ENCODE measurements around the gene ING2.
"Not testable (repeated sequence)": the region's sequence is repeated elsewhere in the genome, so short reads cannot be mapped to it uniquely, and the experiment has no call there.

The ING2 gene

DNA sequence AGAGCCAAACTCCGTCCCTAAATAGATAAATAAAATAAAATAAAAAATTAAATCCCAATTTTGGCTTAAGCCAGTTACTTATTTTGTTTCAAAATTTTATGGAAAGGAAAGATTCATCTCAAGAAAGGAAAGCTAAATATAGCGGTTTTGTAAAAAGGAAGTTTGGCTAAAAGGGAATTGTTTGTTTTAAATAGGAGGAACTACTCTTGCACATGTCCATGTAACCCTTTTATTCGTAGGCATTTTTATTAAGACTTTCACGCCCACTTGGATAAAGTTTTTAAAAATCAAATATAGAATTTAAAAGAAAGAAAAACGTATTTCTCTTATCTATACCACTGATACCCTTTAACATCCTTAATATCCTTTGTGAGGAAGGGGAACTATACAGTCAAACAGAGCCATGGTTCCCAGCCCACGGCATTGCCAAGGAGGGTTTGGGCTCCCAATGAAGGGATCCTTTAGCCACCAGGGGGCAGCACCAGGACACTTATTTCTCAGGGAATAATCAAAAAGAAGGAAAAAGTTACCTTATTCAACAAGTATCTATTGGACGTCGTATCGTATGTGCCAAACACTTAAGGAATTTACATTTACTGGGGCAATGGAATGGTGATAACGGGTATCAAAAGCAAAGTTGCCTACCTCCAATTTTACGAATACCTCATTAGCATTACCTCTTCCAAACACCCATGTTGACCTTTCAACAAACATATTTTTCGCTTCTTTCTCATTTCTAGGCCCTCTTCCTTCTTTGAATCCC lies 32.7 kb upstream of the ING2 start:
- Histone ChIP-seq H3K4me2 (ENCODE audit: low read length) (peak overlapping the region; percentile 45), H3K36me3 (ENCODE audit: control insufficient read depth, insufficient read depth, low read length) (no peaks in the 10 kb centered on the region), H3K9me3 (ENCODE audit: control insufficient read depth, low read length) (no peaks in the 10 kb centered on the region), H3K27me3 (ENCODE audit: control insufficient read depth, insufficient read depth, low read length) (no peaks in the 10 kb centered on the region), H3K27ac (no peak overlapping the region), H3K9ac (no peak overlapping the region), H3K4me1 (no peaks in the 10 kb centered on the region), H3K79me2 (no peaks in the 10 kb centered on the region), H2AFZ (peak overlapping the region; percentile 28), H3K4me3 (ENCODE audit: low read depth, low read length) (no peak overlapping the region)
- TF ChIP-seq, protein P1, sequence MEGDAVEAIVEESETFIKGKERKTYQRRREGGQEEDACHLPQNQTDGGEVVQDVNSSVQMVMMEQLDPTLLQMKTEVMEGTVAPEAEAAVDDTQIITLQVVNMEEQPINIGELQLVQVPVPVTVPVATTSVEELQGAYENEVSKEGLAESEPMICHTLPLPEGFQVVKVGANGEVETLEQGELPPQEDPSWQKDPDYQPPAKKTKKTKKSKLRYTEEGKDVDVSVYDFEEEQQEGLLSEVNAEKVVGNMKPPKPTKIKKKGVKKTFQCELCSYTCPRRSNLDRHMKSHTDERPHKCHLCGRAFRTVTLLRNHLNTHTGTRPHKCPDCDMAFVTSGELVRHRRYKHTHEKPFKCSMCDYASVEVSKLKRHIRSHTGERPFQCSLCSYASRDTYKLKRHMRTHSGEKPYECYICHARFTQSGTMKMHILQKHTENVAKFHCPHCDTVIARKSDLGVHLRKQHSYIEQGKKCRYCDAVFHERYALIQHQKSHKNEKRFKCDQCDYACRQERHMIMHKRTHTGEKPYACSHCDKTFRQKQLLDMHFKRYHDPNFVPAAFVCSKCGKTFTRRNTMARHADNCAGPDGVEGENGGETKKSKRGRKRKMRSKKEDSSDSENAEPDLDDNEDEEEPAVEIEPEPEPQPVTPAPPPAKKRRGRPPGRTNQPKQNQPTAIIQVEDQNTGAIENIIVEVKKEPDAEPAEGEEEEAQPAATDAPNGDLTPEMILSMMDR (IDR thresholded peaks at IDR 0.05), result peak; percentile 76

GRCh38 chr4:183478123-183478522 lies 26.7 kb upstream of the ING2 start:
- H3K9me3 ChIP-seq (ENCODE audit: control insufficient read depth, low read length), result no peaks in the 10 kb centered on the region
- TF ChIP-seq, protein P1 (IDR thresholded peaks at IDR 0.05), result no peak
- H3K27ac ChIP-seq, result no peak overlapping the region
- no peaks in the 10 kb centered on the region for H3K36me3 ChIP-seq (ENCODE audit: control insufficient read depth, insufficient read depth, low read length)
- H3K9ac ChIP-seq, result no peak overlapping the region
- no peak overlapping the region for H3K4me3 ChIP-seq (ENCODE audit: low read depth, low read length)
- no peaks in the 10 kb centered on the region for H3K79me2 ChIP-seq
- H3K4me2 ChIP-seq (ENCODE audit: low read length), result no peak overlapping the region
- no peak overlapping the region for H2AFZ ChIP-seq
- H3K27me3 ChIP-seq (ENCODE audit: control insufficient read depth, insufficient read depth, low read length), result no peaks in the 10 kb centered on the region
- H3K4me1 ChIP-seq, result no peaks in the 10 kb centered on the region

DNA sequence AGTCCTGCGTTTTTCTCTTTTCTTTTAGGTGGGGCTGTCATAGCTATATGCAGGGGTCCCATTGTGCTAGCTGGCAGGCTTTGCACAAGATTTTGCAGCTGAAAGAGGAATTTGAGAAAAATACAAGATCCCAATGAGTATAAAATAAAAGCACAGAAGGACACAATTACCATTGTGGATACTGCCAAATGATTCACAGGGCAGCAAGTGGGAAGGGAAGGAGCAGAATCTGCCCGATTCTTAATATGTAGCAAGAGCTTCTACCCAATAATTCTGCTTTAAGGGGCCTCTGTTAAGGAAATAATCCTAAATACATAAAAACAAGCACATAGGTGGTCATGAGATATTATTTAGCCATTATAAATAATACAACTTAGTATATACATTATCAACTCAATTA lies 25.9 kb upstream of the ING2 start:
- no peak overlapping the region for H2AFZ ChIP-seq
- H3K4me3 ChIP-seq (ENCODE audit: low read depth, low read length), result no peak overlapping the region
- TF ChIP-seq, protein P1 (IDR thresholded peaks at IDR 0.05), result no peak
- H3K9me3 ChIP-seq (ENCODE audit: control insufficient read depth, low read length), result no peaks in the 10 kb centered on the region
- H3K27ac ChIP-seq, result no peak overlapping the region
- no peaks in the 10 kb centered on the region for H3K79me2 ChIP-seq
- H3K27me3 ChIP-seq (ENCODE audit: control insufficient read depth, insufficient read depth, low read length), result no peaks in the 10 kb centered on the region
- H3K4me2 ChIP-seq (ENCODE audit: low read length), result no peak overlapping the region
- H3K9ac ChIP-seq, result no peak overlapping the region
- H3K36me3 ChIP-seq (ENCODE audit: control insufficient read depth, insufficient read depth, low read length), result no peaks in the 10 kb centered on the region
- H3K4me1 ChIP-seq, result no peaks in the 10 kb centered on the region

- not testable (repeated sequence) for H3K27me3 ChIP-seq (ENCODE audit: control insufficient read depth, insufficient read depth, low read length); H3K4me3 ChIP-seq (ENCODE audit: low read depth, low read length); H3K79me2 ChIP-seq; H3K4me2 ChIP-seq (ENCODE audit: low read length); H3K27ac ChIP-seq; H3K9ac ChIP-seq; H3K36me3 ChIP-seq (ENCODE audit: control insufficient read depth, insufficient read depth, low read length); H3K9me3 ChIP-seq (ENCODE audit: control insufficient read depth, low read length); H2AFZ ChIP-seq; H3K4me1 ChIP-seq
These were observed 22.3 kb upstream of the ING2 start for GRCh38 chr4:183482515-183483095.

DNA sequence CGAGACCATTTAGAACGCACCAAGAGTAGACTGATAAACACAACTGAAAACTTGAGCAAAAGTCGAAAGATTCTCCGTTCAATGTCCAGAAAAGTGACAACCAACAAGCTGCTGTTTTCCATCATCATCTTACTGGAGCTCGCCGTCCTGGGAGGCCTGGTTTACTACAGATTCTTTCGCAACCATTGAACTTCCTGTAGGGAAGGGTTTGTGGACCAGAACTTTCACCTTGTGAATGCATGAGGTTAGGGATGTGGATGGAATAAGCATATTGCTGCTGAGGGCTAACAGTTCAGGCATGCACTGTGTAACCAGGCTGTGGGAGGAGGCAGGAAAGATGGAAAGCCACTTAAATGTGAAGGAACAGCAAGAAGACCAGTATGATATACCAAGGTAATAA lies 20.9 kb upstream of the ING2 start:
- TF ChIP-seq, protein P1 (IDR thresholded peaks at IDR 0.05), result no peak
- no peak overlapping the region for H3K27ac ChIP-seq
- no peak overlapping the region for H2AFZ ChIP-seq
- no peaks in the 10 kb centered on the region for H3K36me3 ChIP-seq (ENCODE audit: control insufficient read depth, insufficient read depth, low read length)
- H3K79me2 ChIP-seq, result no peaks in the 10 kb centered on the region
- H3K4me1 ChIP-seq, result no peaks in the 10 kb centered on the region
- no peaks in the 10 kb centered on the region for H3K27me3 ChIP-seq (ENCODE audit: control insufficient read depth, insufficient read depth, low read length)
- no peaks in the 10 kb centered on the region for H3K9me3 ChIP-seq (ENCODE audit: control insufficient read depth, low read length)
- H3K9ac ChIP-seq, result no peak overlapping the region
- H3K4me2 ChIP-seq (ENCODE audit: low read length), result no peak overlapping the region
- H3K4me3 ChIP-seq (ENCODE audit: low read depth, low read length), result no peak overlapping the region

Data from parathyroid adenoma (tissue), 2 donors.